ENCODE results near the gene DAZL.

DNA sequence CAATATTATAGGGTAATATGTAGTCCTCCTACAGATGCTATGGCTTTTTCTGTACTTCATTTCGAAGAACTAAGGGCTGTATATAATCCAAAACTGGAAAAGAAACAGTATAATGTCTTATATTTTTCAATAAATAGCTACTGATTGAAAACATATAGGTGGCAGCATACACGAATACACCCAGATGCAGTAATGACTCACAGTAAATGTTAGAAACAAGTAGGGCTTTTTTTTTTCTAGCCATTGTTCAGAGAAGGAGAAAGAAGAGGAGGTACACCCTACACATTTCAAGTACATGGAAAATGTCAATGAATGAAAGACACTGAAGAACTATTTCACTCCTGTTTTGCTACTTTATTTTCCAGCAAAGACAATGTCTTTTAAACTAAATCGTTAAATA lies 9.4 kb downstream of the DAZL start:
- TF ChIP-seq, protein P1, sequence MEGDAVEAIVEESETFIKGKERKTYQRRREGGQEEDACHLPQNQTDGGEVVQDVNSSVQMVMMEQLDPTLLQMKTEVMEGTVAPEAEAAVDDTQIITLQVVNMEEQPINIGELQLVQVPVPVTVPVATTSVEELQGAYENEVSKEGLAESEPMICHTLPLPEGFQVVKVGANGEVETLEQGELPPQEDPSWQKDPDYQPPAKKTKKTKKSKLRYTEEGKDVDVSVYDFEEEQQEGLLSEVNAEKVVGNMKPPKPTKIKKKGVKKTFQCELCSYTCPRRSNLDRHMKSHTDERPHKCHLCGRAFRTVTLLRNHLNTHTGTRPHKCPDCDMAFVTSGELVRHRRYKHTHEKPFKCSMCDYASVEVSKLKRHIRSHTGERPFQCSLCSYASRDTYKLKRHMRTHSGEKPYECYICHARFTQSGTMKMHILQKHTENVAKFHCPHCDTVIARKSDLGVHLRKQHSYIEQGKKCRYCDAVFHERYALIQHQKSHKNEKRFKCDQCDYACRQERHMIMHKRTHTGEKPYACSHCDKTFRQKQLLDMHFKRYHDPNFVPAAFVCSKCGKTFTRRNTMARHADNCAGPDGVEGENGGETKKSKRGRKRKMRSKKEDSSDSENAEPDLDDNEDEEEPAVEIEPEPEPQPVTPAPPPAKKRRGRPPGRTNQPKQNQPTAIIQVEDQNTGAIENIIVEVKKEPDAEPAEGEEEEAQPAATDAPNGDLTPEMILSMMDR (IDR thresholded peaks at IDR 0.05) = no peak
- TF ChIP-seq POLR2AphosphoS5 (IDR thresholded peaks at IDR 0.05; ENCODE audit: low read depth, low read length) = no peak

Data from Panc1 (cell line).